OCI-LY1 (cell line): ENCODE results near the gene TMEM222.

Source experiments
- H2AFZ ChIP-seq: fragments of 200-600 bp; sonication (generic), shearing (Covaris generic); 2 replicates; pipeline ENCODE4 v1.6.0; 2014; ENCODE audit warnings: antibody characterized with exemption, mild to moderate bottlenecking, low read length
- H3F3A ChIP-seq: fragments of 200-600 bp; sonication (generic), shearing (Covaris generic); 2 replicates; pipeline ENCODE4 v1.6.0; 2014; ENCODE audit warnings: mild to moderate bottlenecking, antibody characterized with exemption, low read length, moderate library complexity; ENCODE audit not compliant: insufficient read depth
- H3K27ac ChIP-seq: fragments of 200-600 bp; sonication (generic); 2 replicates; pipeline ENCODE4 v1.5.1; 2014; ENCODE audit warnings: low read length, mixed run types, mild to moderate bottlenecking, low read depth; ENCODE audit not compliant: poor library complexity, severe bottlenecking
- H3K27me3 ChIP-seq: fragments of 200-600 bp; sonication (generic); 2 replicates; pipeline ENCODE4 v1.6.0; 2014; ENCODE audit warnings: antibody characterized with exemption, mild to moderate bottlenecking, low read length, moderate library complexity; ENCODE audit not compliant: insufficient read depth
- H3K36me3 ChIP-seq: fragments of 200-600 bp; sonication (generic); 2 replicates; pipeline ENCODE4 v1.6.1; 2014; ENCODE audit warnings: mild to moderate bottlenecking, antibody characterized with exemption, low read length, moderate library complexity, mixed read lengths; ENCODE audit not compliant: insufficient read depth
- H3K4me1 ChIP-seq: fragments of 200-600 bp; sonication (generic); 2 replicates; pipeline ENCODE4 v1.5.1; 2014; ENCODE audit warnings: mild to moderate bottlenecking, low read length, moderate library complexity; ENCODE audit not compliant: insufficient read depth, severe bottlenecking
- H3K4me2 ChIP-seq: fragments of 200-600 bp; sonication (generic), shearing (Covaris generic); 2 replicates; pipeline ENCODE4 v1.6.1; 2014; ENCODE audit warnings: low read length
- H3K4me3 ChIP-seq: fragments of 200-600 bp; sonication (generic); 2 replicates; pipeline ENCODE4 v1.5.1; 2014; ENCODE audit warnings: low read length, low read depth, mild to moderate bottlenecking, mixed read lengths; ENCODE audit not compliant: poor library complexity, severe bottlenecking
- H3K79me2 ChIP-seq: fragments of 200-600 bp; shearing (Covaris generic); 2 replicates; pipeline ENCODE4 v1.6.1; 2016; ENCODE audit warnings: mixed run types, low read length, mixed read lengths; ENCODE audit not compliant: insufficient read depth
- H3K9ac ChIP-seq: fragments of 200-600 bp; sonication (generic), shearing (Covaris generic); 2 replicates; pipeline ENCODE4 v1.6.1; 2014; ENCODE audit warnings: mild to moderate bottlenecking, low read length, mixed read lengths
- H3K9me2 ChIP-seq: fragments of 200-600 bp; sonication (generic), shearing (Covaris generic); 2 replicates; pipeline ENCODE4 v1.6.1; 2014; ENCODE audit warnings: low read depth, mild to moderate bottlenecking, low read length, mixed read lengths
- H3K9me3 ChIP-seq: fragments of 200-600 bp; shearing (Covaris generic); 2 replicates; pipeline ENCODE4 v1.6.1; 2014; ENCODE audit warnings: low read length, mixed read lengths
- H4K20me1 ChIP-seq: fragments of 200-600 bp; sonication (generic), shearing (Covaris generic); 2 replicates; pipeline ENCODE4 v1.6.0; 2016; ENCODE audit warnings: mild to moderate bottlenecking, low read length; ENCODE audit not compliant: insufficient read depth
- EZH2 ChIP-seq: fragments of 200-600 bp; sonication (generic), shearing (Covaris generic); IDR thresholded peaks from 2 replicates; pipeline ENCODE4 v1.8.0; 2017; ENCODE audit warnings: borderline replicate concordance, mixed run types, mild to moderate bottlenecking, antibody characterized with exemption, low read length, moderate library complexity, mixed read lengths
- TF ChIP-seq, protein P1 (sequence below): fragments of 200-600 bp; sonication (generic), shearing (Covaris generic); IDR thresholded peaks from 2 replicates; pipeline ENCODE4 v1.5.1; 2017; ENCODE audit warnings: mild to moderate bottlenecking, antibody characterized with exemption, low read length, moderate library complexity, mixed read lengths

TMEM222 gene

DNA sequence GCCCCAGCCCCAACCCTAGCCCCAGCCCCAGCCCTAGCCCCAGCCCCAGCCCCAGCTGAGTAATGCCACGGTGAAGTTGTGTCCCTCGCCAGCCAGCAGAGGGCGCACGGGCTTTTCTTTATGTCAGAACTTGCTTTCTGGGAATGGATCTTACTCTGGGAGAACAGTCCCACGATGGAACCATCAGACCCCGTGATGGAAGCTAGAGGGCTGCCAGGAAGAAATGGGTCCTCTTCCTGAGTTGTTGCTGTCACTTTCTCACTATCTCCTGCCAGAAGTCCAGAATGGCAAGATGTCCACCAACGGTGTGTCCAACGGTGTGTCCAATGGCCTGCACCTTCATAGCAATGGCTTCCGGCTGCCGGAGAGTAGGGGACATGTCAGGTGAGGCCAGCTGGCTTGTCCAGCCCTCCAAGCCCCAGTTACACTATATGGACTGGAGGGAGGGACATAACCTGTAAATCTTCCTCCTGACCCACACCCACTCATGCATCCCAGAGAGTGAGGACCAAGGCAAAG is 25.1 kb upstream of the TMEM222 start:
- H3K9me3 ChIP-seq: no peaks in the 10 kb centered on the region
- H3K9ac ChIP-seq: no peak overlapping the region
- H3K4me3 ChIP-seq: no peak overlapping the region
- no peaks in the 10 kb centered on the region for H3F3A ChIP-seq
- H4K20me1 ChIP-seq: no peaks in the 10 kb centered on the region
- H3K9me2 ChIP-seq: no peaks in the 10 kb centered on the region
- no peaks in the 10 kb centered on the region for H3K79me2 ChIP-seq
- peaks cover 29% of the 10 kb centered on the region; the same call in 1 of the 2 replicates for H3K36me3 ChIP-seq
- H3K27ac ChIP-seq: no peak overlapping the region
- H3K4me1 ChIP-seq: no peaks in the 10 kb centered on the region
- H3K4me2 ChIP-seq: no peak overlapping the region
- no peak overlapping the region for H2AFZ ChIP-seq
- no peak for TF ChIP-seq EZH2
- TF ChIP-seq, protein P1, sequence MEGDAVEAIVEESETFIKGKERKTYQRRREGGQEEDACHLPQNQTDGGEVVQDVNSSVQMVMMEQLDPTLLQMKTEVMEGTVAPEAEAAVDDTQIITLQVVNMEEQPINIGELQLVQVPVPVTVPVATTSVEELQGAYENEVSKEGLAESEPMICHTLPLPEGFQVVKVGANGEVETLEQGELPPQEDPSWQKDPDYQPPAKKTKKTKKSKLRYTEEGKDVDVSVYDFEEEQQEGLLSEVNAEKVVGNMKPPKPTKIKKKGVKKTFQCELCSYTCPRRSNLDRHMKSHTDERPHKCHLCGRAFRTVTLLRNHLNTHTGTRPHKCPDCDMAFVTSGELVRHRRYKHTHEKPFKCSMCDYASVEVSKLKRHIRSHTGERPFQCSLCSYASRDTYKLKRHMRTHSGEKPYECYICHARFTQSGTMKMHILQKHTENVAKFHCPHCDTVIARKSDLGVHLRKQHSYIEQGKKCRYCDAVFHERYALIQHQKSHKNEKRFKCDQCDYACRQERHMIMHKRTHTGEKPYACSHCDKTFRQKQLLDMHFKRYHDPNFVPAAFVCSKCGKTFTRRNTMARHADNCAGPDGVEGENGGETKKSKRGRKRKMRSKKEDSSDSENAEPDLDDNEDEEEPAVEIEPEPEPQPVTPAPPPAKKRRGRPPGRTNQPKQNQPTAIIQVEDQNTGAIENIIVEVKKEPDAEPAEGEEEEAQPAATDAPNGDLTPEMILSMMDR: peak; percentile 76
- H3K27me3 ChIP-seq: no peaks in the 10 kb centered on the region

DNA sequence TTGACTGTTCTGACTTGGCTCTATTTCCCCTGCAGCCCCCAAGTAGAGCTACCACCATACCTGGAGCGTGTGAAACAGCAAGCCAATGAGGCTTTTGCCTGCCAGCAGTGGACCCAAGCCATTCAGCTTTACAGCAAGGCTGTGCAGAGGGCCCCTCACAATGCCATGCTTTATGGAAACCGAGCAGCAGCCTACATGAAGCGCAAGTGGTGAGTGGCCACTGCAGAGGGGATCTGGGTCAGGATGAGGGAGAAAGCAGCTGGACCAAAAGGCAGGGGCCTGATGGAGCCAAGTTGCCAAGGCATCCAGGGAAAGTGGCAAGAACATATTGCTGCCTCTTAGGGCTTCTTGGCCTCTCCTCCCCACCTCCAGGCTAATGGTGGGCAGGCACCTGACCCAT is 24.1 kb upstream of the TMEM222 start:
- Histone ChIP-seq H3K27me3 (no peaks in the 10 kb centered on the region), H3K4me2 (no peak overlapping the region), H4K20me1 (no peaks in the 10 kb centered on the region), H3K79me2 (no peaks in the 10 kb centered on the region), H3K4me1 (no peaks in the 10 kb centered on the region), H3K4me3 (no peak overlapping the region), H2AFZ (no peak overlapping the region), H3K27ac (no peak overlapping the region), H3K9me2 (no peaks in the 10 kb centered on the region), H3K9me3 (no peaks in the 10 kb centered on the region), H3F3A (no peaks in the 10 kb centered on the region), H3K36me3 (peaks cover 26% of the 10 kb centered on the region; the same call in 1 of the 2 replicates), H3K9ac (no peak overlapping the region)
- TF ChIP-seq, protein P1: no peak
- TF ChIP-seq EZH2: no peak

GRCh38 chr1:27298632-27299384 is 23.2 kb upstream of the TMEM222 start:
- Histone ChIP-seq H3K36me3 (peaks cover 24% of the 10 kb centered on the region; the same call in 1 of the 2 replicates), H3K4me3 (no peak overlapping the region), H3K27me3 (no peaks in the 10 kb centered on the region), H3K9me3 (no peaks in the 10 kb centered on the region), H3K27ac (no peak overlapping the region), H3F3A (no peaks in the 10 kb centered on the region), H4K20me1 (no peaks in the 10 kb centered on the region), H3K4me1 (no peaks in the 10 kb centered on the region), H2AFZ (no peak overlapping the region), H3K79me2 (no peaks in the 10 kb centered on the region), H3K9ac (no peak overlapping the region), H3K9me2 (no peaks in the 10 kb centered on the region), H3K4me2 (no peak overlapping the region)
- TF ChIP-seq, protein P1: no peak
- TF ChIP-seq EZH2: no peak
